Lower leg skin (tissue), 4 donors: ENCODE data around the gene NOTCH1. TPM values are rescaled to one million over a fixed set of nuclear protein-coding genes. Genes with fewer than 3 reads are reported as not detected.

Source experiments
- DNase-seq, 2 donors: peaks; one replicate each; pipeline ENCODE4 v3.0.0-alpha.2; 2019; ENCODE audit warnings: low spot score in 2 of 2
- H3K4me3 ChIP-seq: fragments of 200-600 bp; sonication (generic); 2 replicates; pipeline ENCODE4 v1.5.1; 2017; ENCODE audit warnings: mild to moderate bottlenecking, low read depth; ENCODE audit not compliant: poor library complexity, severe bottlenecking
- CTCF ChIP-seq, 3 donors: fragments of 450-650 bp; IDR thresholded peaks; one replicate each; pipeline ENCODE4 v1.5.1; 2016; ENCODE audit warnings: antibody characterized with exemption in 3 of 3, mild to moderate bottlenecking in 3 of 3, moderate library complexity in 2 of 3
- POLR2A ChIP-seq, 2 donors: fragments of 450-650 bp; IDR thresholded peaks; one replicate each; pipeline ENCODE4 v1.6.1; 2016 to 2017; ENCODE audit warnings: antibody characterized with exemption in 2 of 2, mild to moderate bottlenecking in 1 of 2, moderate library complexity in 1 of 2
- WGBS, 2 donors: methylation state at CpG; one replicate each; pipeline ENCODE4 v1.1.5; 2018; 5-methylcytosine and 5-hydroxymethylcytosine counted together
- intact Hi-C: fragments of 100-400 bp; cut with DNase I; formaldehyde crosslinking; loops from one replicate; pipeline ENCODE4 v1.15.0; 2023; ENCODE audit warnings: low total_unique reads
- total RNA-seq, 4 donors: library from RNA; depleted of rRNA; stranded (reverse); fragments of >200 nt; gene quantifications; one replicate each; pipeline ENCODE4 v1.1.0, GENCODE V29; 2016

NOTCH1 gene
- total RNA-seq, 4 donors from 2014 or later, result 79.7 to 95.3 (median 82.8) TPM

- no peak for TF ChIP-seq CTCF (IDR thresholded peaks at IDR 0.05)
- no peak for TF ChIP-seq POLR2A (IDR thresholded peaks at IDR 0.05)
- no peak overlapping the region for H3K4me3 ChIP-seq
- intact Hi-C loops, result loop anchor here (2.0 kb wide), 1 partner anchor 143 kb away; no protein-coding TSS in a partner anchor
- 82 to 88% methylated on average over 7 of the region's 7 CpGs for WGBS, 2 donors
- DNase-seq, result no peak
Observed at GRCh38 chr9:136487672-136488071, 58.2 kb downstream of the NOTCH1 start.

GRCh38 chr9:136486823-136487620, 58.8 kb downstream of the NOTCH1 start:
- intact Hi-C loops, result loop anchor here (2.0 kb wide), 1 partner anchor 144 kb away; no protein-coding TSS in a partner anchor
- 88 to 92% methylated on average over 17 to 18 of the region's 18 CpGs for WGBS, 2 donors
- TF ChIP-seq CTCF (IDR thresholded peaks at IDR 0.05) (no peak), POLR2A (IDR thresholded peaks at IDR 0.05) (no peak)

GRCh38 chr9:136486131-136486530, 59.7 kb downstream of the NOTCH1 start:
- TF ChIP-seq CTCF (IDR thresholded peaks at IDR 0.05), result no peak
- no peak overlapping the region for H3K4me3 ChIP-seq
- WGBS, 2 donors, result 92% methylated on average over 7 of the region's 7 CpGs
- intact Hi-C loops, result loop anchor here (2.0 kb wide), 1 partner anchor 145 kb away; no protein-coding TSS in a partner anchor
- DNase-seq, result no peak

More at GRCh38 chr9:136486823-136487620, 58.8 kb downstream of the NOTCH1 start:
- DNase-seq, result no peak
- no peak overlapping the region for H3K4me3 ChIP-seq

DNA sequence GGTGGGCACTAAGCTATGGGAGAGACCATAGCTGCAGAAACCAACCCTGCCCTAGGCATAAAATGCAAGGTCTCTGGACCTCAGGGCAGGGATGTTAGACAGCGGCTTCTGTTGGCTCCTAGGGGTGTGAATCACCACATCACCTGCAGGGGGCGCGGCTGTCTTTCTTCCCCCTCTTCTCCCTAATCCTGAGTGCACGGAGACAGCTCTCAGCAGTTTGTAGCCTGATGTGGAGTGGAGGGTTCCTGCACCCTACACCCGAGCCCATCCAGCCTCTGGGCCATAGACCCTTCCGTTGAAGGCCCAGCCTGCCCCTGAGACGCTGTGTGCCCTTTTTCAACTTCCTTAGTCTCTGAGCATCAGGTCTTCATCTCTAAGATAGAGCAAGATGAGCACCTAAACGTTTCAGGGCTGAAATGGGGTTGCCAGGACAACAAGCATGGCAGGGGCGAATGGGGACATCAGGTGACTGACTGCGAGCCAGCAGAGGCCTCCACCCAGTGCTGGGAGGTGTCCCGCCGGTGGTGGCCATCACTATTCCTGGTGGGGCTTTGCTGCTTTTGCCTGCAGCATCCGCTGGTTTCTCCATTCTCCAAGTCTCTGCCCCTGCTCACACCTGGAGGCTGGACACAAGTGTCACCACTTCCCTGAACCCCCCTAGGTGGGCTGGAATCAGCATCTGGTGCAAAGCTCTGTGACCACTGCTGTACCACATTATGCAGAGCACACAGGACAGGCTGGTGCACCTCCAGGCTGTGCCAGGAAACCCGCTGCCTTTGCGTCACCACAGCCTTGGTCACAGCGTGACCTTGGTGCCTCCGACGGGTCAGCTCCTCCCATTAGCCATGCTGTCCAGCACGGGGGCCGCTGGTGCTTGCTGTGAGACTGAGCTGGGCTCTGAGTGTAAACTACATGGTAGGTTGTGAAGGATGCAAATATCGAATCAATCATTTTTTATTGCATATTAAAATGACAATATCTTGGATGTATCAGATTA, 60.5 kb downstream of the NOTCH1 start:
- intact Hi-C loops, result loop anchor here (2.0 kb wide), 1 partner anchor 145 kb away; no protein-coding TSS in a partner anchor
- H3K4me3 ChIP-seq, result no peak overlapping the region
- 43 to 44% methylated on average over 19 to 21 of the region's 21 CpGs for WGBS, 2 donors
- peak; percentile 82 to 97 for DNase-seq
- no peak for TF ChIP-seq POLR2A (IDR thresholded peaks at IDR 0.05)
- peak in 1 of 3 donors; percentile 77 for TF ChIP-seq CTCF (IDR thresholded peaks at IDR 0.05)

- peak; percentile 32 to 92 for DNase-seq
- intact Hi-C loops, result no loop called here
- WGBS, 2 donors, result 14 to 32% methylated on average over 35 to 38 of the region's 59 CpGs
- H3K4me3 ChIP-seq, result peak overlapping the region; percentile 30
- TF ChIP-seq CTCF (IDR thresholded peaks at IDR 0.05) (no peak), POLR2A (IDR thresholded peaks at IDR 0.05) (no peak)
Observed at GRCh38 chr9:136484153-136485048, 61.4 kb downstream of the NOTCH1 start.
